AG09319 (cell line): ENCODE results near the gene ENPP4.
"Not testable (repeated sequence)": the region's sequence is repeated elsewhere in the genome, so short reads cannot be mapped to it uniquely, and the experiment has no call there.

Source experiments
- DNase-seq: peaks from one replicate; pipeline ENCODE4 v3.0.0-alpha.2; 2010; ENCODE audit warnings: low read depth; ENCODE audit errors: extremely low read depth
- CTCF ChIP-seq: IDR thresholded peaks from 2 replicates; pipeline ENCODE4 v1.5.1; 2011; ENCODE audit warnings: low read depth, mild to moderate bottlenecking, inconsistent platforms, low read length, moderate library complexity

Gene ENPP4

GRCh38 chr6:46115634-46116033 lies 14.2 kb upstream of the ENPP4 start:
- DNase-seq = no peak
- no peak for TF ChIP-seq CTCF

DNA sequence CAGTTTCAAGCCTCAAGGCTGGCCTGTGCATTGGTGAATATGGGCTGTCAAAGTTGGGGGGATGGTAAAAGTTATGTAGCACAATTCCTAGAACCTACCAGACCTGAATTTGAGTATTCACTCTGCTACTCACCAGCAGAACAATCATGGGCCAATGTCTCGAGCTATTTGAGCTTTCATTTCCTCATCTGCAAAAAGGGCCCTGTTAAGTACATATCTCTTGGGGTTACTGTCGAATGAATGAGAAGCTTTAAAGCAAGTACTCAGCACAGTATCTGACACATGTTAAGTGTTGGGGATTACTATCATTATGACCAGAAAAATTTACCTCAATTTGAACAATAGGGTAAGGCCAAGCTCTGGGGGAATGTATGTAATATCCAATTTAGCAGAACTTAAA lies 13.5 kb upstream of the ENPP4 start:
- DNase-seq = no peak
- no peak for TF ChIP-seq CTCF

DNA sequence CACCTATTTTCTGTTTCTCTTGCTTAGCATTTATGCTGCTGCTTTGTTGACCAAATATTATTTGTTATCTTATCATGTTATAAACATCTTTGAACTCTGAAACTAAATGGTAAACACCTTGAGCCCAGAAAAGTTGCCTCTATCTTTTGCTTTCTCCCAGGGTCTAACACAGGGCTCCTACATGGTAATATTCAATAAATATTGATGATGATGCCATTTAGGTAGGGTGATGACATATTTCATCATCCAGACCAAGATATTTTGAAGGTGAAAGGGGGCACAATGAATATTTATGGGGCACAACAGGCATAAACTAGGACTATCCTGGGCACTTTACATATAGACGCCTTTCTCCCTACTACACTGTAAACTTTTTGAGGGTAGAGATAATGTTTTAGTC lies 11.6 kb upstream of the ENPP4 start:
- no peak for TF ChIP-seq CTCF
- no peak for DNase-seq

DNA sequence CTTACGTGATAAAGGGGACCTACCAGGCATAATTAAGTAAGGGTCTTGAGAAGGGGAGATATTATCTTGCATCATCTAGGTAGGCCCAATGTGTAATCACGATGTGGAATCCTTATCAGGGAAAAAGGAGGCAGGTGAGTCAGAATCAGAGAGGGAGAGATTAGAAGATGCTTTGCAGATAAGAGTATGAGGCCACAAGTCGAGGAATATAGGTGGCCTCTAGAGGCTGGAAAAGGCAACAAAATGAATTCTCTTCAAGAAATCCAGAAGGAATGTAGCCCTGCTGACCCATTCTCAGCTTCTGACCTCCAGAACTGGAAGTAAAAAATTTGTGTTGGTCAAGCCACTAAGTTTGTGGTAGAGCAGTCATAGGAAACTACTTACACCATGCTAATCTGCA lies 11.0 kb upstream of the ENPP4 start:
- TF ChIP-seq CTCF = no peak
- DNase-seq = no peak

DNA sequence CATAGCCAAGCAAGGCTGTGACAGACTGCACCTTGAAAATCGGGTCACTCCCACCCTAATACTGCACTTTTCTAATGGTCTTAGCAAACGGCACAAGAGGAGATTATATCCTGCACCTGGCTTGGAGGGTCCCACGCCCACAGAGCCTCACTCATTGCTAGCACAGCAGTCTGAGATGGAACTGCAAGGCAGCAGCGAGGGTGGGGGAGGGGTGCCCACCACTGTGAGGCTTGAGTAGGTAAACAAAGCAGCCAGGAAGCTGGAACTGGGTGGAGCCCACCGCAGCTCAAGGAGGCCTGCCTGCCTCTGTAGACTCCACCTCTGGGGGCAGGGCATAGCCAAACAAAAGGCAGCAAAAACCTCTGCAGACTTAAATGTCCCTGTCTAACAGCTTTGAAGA lies 10.1 kb upstream of the ENPP4 start:
- DNase-seq = not testable (repeated sequence)

DNA sequence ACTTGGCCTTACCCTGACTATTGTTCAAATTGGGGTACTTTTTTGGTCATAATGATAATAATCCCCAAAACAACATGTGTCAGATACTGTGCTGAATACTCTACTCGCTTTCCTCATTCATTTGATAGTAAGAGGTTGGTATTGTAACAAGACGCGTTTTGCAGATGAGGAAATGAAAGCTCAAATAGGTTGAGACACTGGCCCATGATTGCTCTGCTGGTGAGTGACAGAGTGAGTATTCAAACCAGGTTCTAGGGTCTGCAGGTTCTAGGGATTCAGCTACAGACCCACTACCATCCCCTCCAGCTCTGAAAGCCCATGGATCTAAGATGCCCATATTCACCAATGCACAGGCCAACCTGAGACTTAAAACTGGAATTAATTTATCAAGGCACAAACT lies 1.3 kb upstream of the ENPP4 start:
- DNase-seq = no peak
- TF ChIP-seq CTCF = no peak

DNA sequence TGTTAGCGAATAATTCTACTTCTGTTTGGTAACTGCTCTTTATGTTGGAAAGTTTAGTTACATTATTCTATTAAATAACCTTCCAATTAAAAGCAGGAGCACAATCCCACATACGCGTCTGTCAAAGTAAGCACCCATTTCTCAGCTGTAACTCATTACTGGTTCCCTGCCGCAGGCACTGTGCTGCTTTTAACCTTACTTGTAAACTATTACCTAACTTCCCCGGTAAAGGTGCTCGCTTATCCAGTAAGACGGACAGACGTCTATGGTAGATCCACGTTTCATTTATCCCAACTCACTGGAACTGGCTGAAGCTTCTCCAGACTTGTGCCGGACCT lies 529 bp upstream of the ENPP4 start:
- TF ChIP-seq CTCF = no peak
- no peak for DNase-seq

GRCh38 chr6:46130666-46131065 lies 877 bp downstream of the ENPP4 start:
- TF ChIP-seq CTCF = no peak
- no peak for DNase-seq

GRCh38 chr6:46131291-46131690 lies 1.5 kb downstream of the ENPP4 start:
- not testable (repeated sequence) for DNase-seq
